ENCODE measurements around the gene ATP1A3.

- TF ChIP-seq CTCF (IDR thresholded peaks at IDR 0.05): no peak
- no peak for TF ChIP-seq ZNF138 (CRISPR knock-in tag; conservative IDR thresholded peaks at IDR 0.05)
- TF ChIP-seq AFF4 (CRISPR knock-in tag; IDR thresholded peaks at IDR 0.05; ENCODE audit: borderline replicate concordance): no peak
- TF ChIP-seq ESRRA (CRISPR knock-in tag; IDR thresholded peaks at IDR 0.05; ENCODE audit: borderline replicate concordance): no peak
- TF ChIP-seq JUN (CRISPR knock-in tag; IDR thresholded peaks at IDR 0.05): no peak
- no peak for TF ChIP-seq NFYB (CRISPR knock-in tag; conservative IDR thresholded peaks at IDR 0.05; ENCODE audit: low read depth)
- TF ChIP-seq ZSCAN18 (CRISPR knock-in tag; IDR thresholded peaks at IDR 0.05): no peak
- no peak for TF ChIP-seq NR1H2 (CRISPR knock-in tag; IDR thresholded peaks at IDR 0.05)
- TF ChIP-seq USF2 (CRISPR knock-in tag; IDR thresholded peaks at IDR 0.05): no peak
- TF ChIP-seq KAT7 (CRISPR knock-in tag; IDR thresholded peaks at IDR 0.05; ENCODE audit: borderline replicate concordance): no peak
- TF ChIP-seq ZNF512 (CRISPR knock-in tag; IDR thresholded peaks at IDR 0.05; ENCODE audit: borderline replicate concordance): no peak
- no peak for TF ChIP-seq ATF2 (CRISPR knock-in tag; IDR thresholded peaks at IDR 0.05; ENCODE audit: borderline replicate concordance, low read depth)
- no peak for TF ChIP-seq CREB1 (CRISPR knock-in tag; IDR thresholded peaks at IDR 0.05)
- no peak for TF ChIP-seq MLX (CRISPR knock-in tag; IDR thresholded peaks at IDR 0.05)
Measured at GRCh38 chr19:41927497-41928192, 66.4 kb downstream of the ATP1A3 start.

Data from WTC11 (cell line).